ENCODE measurements around the gene CXCL10.
"Not testable (repeated sequence)": the region's sequence is repeated elsewhere in the genome, so short reads cannot be mapped to it uniquely, and the experiment has no call there.

CXCL10 gene

GRCh38 chr4:76023389-76023788, at the start of gene CXCL10:
CXCL10 (minus strand) TSS chr4:76023497; CDS start chr4:76023431, 66 bp downstream.
- no peak for DNase-seq

DNA sequence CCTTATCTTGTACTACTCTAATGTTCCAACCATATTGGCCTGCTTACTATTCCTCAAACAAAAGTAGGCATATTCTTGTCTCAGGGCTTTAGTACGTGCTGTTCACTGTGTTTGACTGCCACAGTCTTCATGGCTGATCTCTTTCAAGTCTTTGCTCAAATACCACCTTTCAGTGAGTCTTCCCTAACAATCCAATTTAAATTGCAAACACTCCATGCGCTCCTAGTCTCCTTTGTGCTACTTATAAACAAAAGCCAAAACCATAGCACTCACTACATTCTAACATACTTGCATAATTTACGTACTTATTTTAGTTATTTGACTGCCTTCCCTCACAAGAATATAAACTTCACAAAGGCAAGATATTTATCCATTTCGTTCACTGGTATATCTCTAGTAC, 49.5 kb upstream of the CXCL10 start:
- DNase-seq: no peak

- DNase-seq: peak; percentile 39
These were observed 44.5 kb upstream of the CXCL10 start for GRCh38 chr4:76067652-76068286.

- no peak for DNase-seq
These were observed 43.2 kb upstream of the CXCL10 start for GRCh38 chr4:76066546-76066945.

DNA sequence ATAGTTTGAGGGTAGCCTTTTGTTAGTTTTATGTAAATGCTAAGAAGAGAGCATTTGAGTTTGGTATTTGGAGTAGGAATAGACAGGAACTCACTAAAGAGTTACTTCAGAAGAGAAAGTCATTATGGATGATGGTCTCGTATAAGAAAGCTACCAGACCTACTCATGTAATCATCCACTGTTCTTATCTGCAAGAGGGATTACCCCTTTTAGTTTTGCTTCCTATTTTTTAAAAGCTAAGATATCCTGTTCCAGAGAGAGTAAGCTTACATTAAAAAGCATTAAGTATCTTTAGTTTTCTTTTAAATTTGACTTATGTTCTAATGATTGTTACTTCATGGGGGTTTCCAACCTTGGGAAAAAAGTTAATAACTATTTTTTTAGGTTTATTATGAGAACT, 38.7 kb upstream of the CXCL10 start:
- DNase-seq: no peak

- DNase-seq: no peak
These were observed 38.1 kb upstream of the CXCL10 start for GRCh38 chr4:76061421-76061820.

- no peak for DNase-seq
These were observed 37.2 kb upstream of the CXCL10 start for GRCh38 chr4:76060506-76060905.

DNA sequence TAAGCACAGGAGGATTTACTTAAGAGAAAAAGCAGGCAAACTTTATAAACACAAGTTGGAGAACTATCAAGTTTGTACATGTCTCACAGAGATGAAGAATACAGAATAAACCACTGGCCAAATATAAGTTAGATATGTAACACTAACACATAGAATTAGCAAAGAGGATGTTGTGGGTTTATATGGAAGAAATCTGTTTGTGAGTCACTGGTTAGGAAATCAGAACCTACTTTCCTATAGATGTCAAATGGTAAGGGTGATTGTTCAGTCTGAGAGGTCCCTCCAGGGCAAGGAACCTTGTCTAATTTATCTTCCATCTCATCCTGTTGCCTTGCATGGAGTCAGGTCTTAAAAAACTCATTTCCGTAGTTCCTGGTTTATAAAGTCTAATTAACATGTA, 36.5 kb upstream of the CXCL10 start:
- DNase-seq: no peak

DNA sequence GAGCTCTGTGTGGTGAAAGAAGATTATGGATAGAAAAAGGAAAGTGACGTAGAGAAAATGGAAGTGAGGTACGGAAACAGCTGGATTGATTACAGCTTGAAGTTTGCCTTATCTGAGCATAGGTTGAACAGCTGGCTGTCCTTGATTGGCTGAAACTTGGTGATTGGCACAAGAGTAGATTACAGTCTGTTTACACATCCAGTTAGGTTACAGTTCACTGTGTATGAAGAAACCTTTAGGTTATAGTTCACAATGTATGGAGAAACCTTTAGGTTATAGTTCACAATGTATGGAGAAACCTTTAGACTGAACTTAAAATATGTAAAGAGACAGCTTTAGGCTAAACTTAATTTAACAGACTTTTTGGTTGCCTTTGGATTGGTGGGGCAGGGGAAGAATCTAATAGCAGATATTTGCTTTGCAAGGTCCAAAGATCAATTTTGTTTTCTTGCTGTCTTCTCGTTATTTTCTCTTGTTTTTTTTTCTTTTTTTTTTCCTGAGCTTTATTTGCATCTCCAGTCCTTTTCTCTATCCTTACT, 35.7 kb upstream of the CXCL10 start:
- no peak for DNase-seq

DNA sequence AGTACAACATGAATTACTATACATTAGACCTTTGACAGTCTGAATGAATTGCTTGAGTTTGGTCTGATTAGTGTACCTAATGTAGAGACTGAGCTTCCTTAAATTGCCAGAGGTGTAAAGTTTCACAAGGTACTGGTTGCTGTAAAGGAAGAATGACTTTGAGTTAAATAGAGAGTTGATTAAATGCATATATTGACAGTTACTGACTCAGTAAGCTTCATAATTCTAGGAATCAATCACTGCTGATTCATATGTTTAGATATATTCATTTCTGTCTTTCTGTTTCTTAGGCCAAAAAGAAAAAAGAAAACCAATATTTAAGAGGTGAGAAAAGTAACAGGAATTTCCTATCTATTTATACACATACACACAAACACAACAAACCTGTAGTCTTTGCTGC, 35.0 kb upstream of the CXCL10 start:
- DNase-seq: no peak

GRCh38 chr4:76055421-76055820, 32.1 kb upstream of the CXCL10 start:
- DNase-seq: no peak

DNA sequence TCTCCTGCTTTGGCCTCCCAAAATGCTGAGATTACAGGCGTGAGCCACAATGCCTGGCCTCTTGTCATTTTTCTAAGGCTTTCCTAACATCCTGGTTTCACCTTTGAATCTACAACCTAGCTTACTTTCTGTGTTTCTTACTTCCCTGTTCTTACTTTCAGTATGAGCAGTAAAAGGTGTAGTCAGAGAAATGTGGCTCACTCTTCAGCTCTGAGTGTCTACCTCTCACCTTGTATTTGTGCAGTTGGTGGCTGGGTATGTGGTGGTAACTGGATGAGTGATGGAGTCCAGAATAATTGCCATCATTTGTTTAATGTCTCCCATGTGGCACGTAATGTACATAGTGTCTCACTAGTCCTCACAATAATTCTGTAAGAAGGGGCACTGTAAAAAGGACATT, 31.7 kb upstream of the CXCL10 start:
- no peak for DNase-seq

GRCh38 chr4:76053730-76054129, 30.4 kb upstream of the CXCL10 start:
- DNase-seq: no peak

DNA sequence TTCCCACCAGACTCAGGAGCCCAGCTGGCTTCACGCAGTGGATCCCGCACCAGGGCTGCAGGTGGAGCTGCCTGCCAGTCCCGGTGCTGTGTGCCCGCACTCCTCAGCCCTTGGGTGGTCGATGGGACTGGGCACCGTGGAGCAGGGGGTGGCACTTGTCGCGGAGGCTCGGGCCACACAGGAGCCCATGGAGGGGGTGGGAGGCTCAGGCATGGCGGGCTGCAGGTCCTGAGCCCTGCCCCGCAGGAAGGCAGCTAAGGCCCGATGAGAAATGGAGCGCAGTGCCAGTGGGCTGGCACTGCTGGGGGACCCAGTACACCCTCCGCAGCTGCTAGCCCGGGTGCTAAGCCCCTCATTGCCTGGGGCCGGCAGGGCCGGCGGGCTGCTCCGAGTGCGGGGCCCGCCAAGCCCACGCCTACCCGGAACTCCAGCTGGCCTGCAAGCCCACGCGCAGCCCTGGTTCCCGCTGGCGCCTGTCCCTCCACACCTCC, 27.3 kb upstream of the CXCL10 start:
- not testable (repeated sequence) for DNase-seq

DNA sequence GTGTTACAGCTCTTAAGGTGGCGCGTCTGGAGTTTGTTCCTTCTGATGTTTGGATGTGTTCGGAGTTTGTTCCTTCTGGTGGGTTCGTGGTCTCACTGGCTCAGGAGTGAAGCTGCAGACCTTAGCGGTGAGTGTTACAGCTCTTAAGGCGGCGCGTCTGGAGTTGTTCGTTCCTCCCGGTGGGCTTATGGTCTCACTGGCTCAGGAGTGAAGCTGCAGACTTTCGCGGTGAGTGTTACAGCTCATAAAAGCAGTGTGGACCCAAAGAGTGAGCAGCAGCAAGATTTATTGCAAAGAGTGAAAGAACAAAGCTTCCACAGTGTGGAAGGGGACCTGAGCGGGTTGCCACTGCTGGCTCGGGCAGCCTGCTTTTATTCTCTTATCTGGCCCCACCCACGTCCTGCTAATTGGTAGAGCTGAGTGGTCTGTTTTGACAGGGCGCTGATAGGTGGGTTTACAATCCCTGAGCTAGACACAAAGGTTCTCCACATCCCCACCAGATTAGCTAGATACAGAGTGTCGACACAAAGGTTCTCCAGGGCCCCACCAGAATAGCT, 26.6 kb upstream of the CXCL10 start:
- not testable (repeated sequence) for DNase-seq

DNA sequence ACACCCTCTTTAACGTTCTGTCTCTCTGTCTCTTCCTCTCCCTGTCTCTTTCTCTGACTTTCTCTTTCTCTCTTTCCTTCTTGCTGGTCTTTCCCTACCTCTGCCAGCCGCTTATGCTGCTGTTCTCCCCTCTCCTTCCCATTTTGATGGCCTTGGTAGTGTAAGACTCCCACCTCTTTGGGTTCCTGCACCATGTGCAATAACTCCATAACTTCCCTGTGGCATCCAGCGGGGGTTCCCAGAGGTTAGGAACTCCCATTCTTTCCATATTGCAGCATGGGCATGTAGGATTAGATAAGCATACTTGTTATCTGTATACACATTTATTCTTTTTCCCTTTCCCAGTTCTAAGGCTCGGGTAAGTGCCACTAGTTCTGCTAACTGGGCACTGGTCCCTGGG, 21.4 kb upstream of the CXCL10 start:
- not testable (repeated sequence) for DNase-seq

DNA sequence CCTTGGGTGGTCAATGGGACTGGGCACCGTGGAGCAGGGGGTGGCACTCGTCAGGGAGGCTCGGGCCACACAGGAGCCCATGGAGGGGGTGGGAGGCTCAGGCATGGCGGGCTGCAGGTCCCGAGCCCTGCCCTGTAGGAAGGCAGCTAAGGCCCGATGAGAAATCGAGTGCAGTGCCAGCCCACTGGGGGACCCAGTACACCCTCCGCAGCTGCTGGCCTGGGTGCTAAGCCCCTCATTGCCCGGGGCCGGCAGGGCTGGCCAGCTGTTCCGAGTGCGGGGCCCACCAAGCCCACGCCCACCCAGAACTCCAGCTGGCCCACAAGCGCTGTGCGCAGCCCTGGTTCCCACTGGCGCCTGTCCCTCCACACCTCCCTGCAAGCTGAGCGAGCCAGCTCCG, 20.0 kb upstream of the CXCL10 start:
- DNase-seq: not testable (repeated sequence)

- DNase-seq: not testable (repeated sequence)
These were observed 19.1 kb upstream of the CXCL10 start for GRCh38 chr4:76042241-76042998.

DNA sequence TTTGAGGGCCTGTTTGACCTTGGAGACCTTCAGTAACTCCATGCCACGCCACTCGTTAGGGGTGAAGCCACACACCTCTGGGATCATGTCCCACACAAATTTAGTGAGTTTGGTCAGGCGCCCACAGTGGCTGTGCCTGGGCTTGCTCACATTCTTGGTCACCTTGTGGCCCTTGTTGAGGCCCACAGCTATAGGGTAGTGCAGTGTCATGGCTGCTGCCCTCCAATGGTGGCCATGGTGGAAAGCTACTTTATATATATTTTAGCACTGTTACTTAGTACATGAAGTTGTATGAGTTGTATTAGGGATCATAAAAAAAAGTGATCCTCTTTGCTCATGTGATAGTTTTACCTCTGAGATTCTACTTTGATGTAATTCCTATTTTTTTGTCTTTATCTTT, 13.6 kb upstream of the CXCL10 start:
- DNase-seq: no peak

- no peak for DNase-seq
These were observed 12.6 kb upstream of the CXCL10 start, which contains the start of gene CXCL11 for GRCh38 chr4:76035799-76036380. CXCL11 (minus strand) TSS chr4:76036070; CDS start chr4:76035987, 83 bp downstream.

DNA sequence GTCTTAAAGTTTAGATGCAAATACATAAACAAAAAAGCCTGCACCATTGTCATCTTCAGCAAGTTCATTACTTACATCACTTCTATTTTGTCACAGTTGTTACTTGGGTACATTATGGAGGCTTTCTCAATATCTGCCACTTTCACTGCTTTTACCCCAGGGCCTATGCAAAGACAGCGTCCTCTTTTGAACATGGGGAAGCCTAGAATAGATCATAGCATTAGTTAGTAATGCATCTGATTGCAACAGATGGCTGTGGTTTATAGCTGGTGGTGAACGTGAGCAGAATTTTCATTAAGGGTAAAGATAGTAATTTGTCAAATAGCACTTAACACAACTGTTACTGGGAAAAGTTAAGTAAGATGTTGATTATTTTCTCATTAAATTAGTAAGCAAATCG, 11.8 kb upstream of the CXCL10 start:
- no peak for DNase-seq

GRCh38 chr4:76029300-76029699, 6.0 kb upstream of the CXCL10 start:
- no peak for DNase-seq

GRCh38 chr4:76028350-76028765, 5.1 kb upstream of the CXCL10 start:
- DNase-seq: no peak
